HepG2 (cell line): ENCODE results near the gene HARS2. TPM values are rescaled to one million over a fixed set of nuclear protein-coding genes. Genes with fewer than 3 reads are reported as not detected.

Source experiments
- ATAC-seq: fragments of 200-7000 bp; cut with Tn5 transposase; 3 replicates; pipeline ENCODE4 v1.9.1; 2020; ENCODE audit warnings: mild to moderate bottlenecking, moderate library complexity
- BruUV-seq: library from RNA; stranded (reverse); fragments of 400-500 nt; replicated peaks from 2 replicates; lab custom pipeline; 2021; lab: Mats Ljungman, UMichigan
- CTCF ChIA-PET: fragments of 300-600 bp; formaldehyde crosslinking; extraction: SDS; loops from one replicate; lab custom pipeline; 2021; ENCODE audit warnings: low total read pairs, inconsistent platforms, low intra/inter-chr PET ratio; lab: Yijun Ruan, JAX
- POLR2A ChIA-PET: fragments of 350-600 bp; sonication (Branson Sonifier 250); formaldehyde crosslinking; loops from one replicate; lab custom pipeline; 2020; ENCODE audit warnings: antibody characterized with exemption, inconsistent platforms; lab: Yijun Ruan, JAX
- DNase-seq: peaks from one replicate; pipeline ENCODE4 v3.0.0-alpha.2; 2015; ENCODE audit warnings: low spot score
- FAIRE-seq: peaks from 3 replicates; lab custom pipeline; 2011; peaks lifted over from hg19 to GRCh38; lab: Jason Lieb, UNC
- H2AFZ ChIP-seq: one replicate; pipeline ENCODE4 v1.6.1; 2011; ENCODE audit warnings: low read length, inconsistent platforms
- H3K27ac ChIP-seq: fragments of 300-600 bp; 3 replicates; pipeline ENCODE4 v1.8.0; 2011; ENCODE audit warnings: mixed run types, mild to moderate bottlenecking, mixed read lengths, low read length, inconsistent platforms; ENCODE audit not compliant: insufficient read depth; ENCODE audit errors: extremely low read length
- H3K27me3 ChIP-seq, 2 experiments: fragments of 200-600 bp in 1 of 2; 2 replicates in 1 of 2; 3 replicates in 1 of 2; pipeline versions ENCODE4 v1.6.0 to v1.8.0; 2011; ENCODE audit warnings: low read length in 2 of 2, mild to moderate bottlenecking in 2 of 2, moderate library complexity in 2 of 2, inconsistent platforms in 1 of 2; ENCODE audit not compliant: insufficient read depth in 2 of 2, control insufficient read depth in 1 of 2
- H3K36me3 ChIP-seq, 2 experiments: fragments of 200-600 bp in 1 of 2; replicated peaks in 1 of 2; 2 replicates in 1 of 2; 3 replicates in 1 of 2; pipeline versions ENCODE4 v1.5.1 to v1.8.0; 2011; ENCODE audit warnings: low read length in 2 of 2, inconsistent platforms in 1 of 2; ENCODE audit not compliant: insufficient read depth in 2 of 2, control insufficient read depth in 1 of 2
- H3K4me1 ChIP-seq: 2 replicates; pipeline ENCODE4 v1.5.1; 2012; ENCODE audit warnings: low read length, inconsistent platforms; ENCODE audit not compliant: insufficient read depth
- H3K4me2 ChIP-seq: 2 replicates; pipeline ENCODE4 v1.6.0; 2011; ENCODE audit warnings: low read depth, low read length, inconsistent platforms
- H3K4me3 ChIP-seq, 3 experiments: fragments of 200-600 bp in 1 of 3; sonication (generic), shearing (Covaris generic) in 1 of 3; replicated peaks in 1 of 3; 2 replicates each; pipeline ENCODE4 v1.5.1; 2011 to 2016; ENCODE audit warnings: low read length in 3 of 3, inconsistent platforms in 2 of 3, low read depth in 2 of 3, mild to moderate bottlenecking in 2 of 3, control low read depth in 1 of 3, mixed read lengths in 1 of 3; ENCODE audit not compliant: insufficient read depth in 1 of 3
- H3K79me2 ChIP-seq: one replicate; pipeline ENCODE4 v1.6.1; 2011; ENCODE audit warnings: low read length, inconsistent platforms; ENCODE audit not compliant: insufficient read depth
- H3K9ac ChIP-seq: 2 replicates; pipeline ENCODE4 v1.6.0; 2011; ENCODE audit warnings: mild to moderate bottlenecking, low read depth, low read length, inconsistent platforms; ENCODE audit not compliant: insufficient read depth
- H3K9me3 ChIP-seq: 2 replicates; pipeline ENCODE4 v1.5.1; 2012; ENCODE audit warnings: mild to moderate bottlenecking, low read length
- H4K20me1 ChIP-seq: 2 replicates; pipeline ENCODE4 v1.6.0; 2011; ENCODE audit warnings: inconsistent platforms, mild to moderate bottlenecking, low read length, moderate library complexity; ENCODE audit not compliant: insufficient read depth
- CEBPB ChIP-seq: IDR thresholded peaks from 2 replicates; pipeline ENCODE4 v1.6.1; 2011; ENCODE audit warnings: low read depth, low read length, improper control_type of control experiment, borderline replicate concordance
- CREB3 ChIP-seq: sonication (generic); formaldehyde crosslinking; IDR thresholded peaks from 2 replicates; pipeline ENCODE4 v1.5.0; 2020; ENCODE audit warnings: missing genetic modification reagents
- FOXA1 ChIP-seq, 2 experiments: fragments of 450-650 bp in 1 of 2; sonication (generic) in 1 of 2; formaldehyde crosslinking in 1 of 2; IDR thresholded peaks; 2 replicates each; pipeline versions ENCODE4 v1.4.0 to v1.6.1; 2016 to 2020; ENCODE audit warnings: missing genetic modification reagents in 1 of 2
- HNF4A ChIP-seq: sonication (generic); formaldehyde crosslinking; IDR thresholded peaks from 2 replicates; pipeline ENCODE4 v1.4.0; 2020; ENCODE audit warnings: missing genetic modification reagents
- POGK ChIP-seq: sonication (generic); formaldehyde crosslinking; conservative IDR thresholded peaks from 2 replicates; pipeline ENCODE4 v1.8.0; 2022; ENCODE audit warnings: mild to moderate bottlenecking, moderate library complexity, missing genetic modification reagents
- RBM22 ChIP-seq: fragments of 200-400 bp; formaldehyde crosslinking; optimal IDR thresholded peaks from 2 replicates; pipeline ENCODE3; 2017; ENCODE audit warnings: mild to moderate bottlenecking, low read length, moderate library complexity
- SNAPC4 ChIP-seq: sonication (generic); formaldehyde crosslinking; IDR thresholded peaks from 2 replicates; pipeline ENCODE4 v1.4.0; 2020; ENCODE audit warnings: mild to moderate bottlenecking, missing genetic modification reagents
- SSRP1 ChIP-seq: IDR thresholded peaks from 2 replicates; pipeline ENCODE4 v1.6.1; 2016; ENCODE audit warnings: control low read depth
- ZNF207 ChIP-seq: fragments of 450-650 bp; IDR thresholded peaks from 2 replicates; pipeline ENCODE4 v1.6.1; 2016; ENCODE audit warnings: antibody characterized with exemption, borderline replicate concordance
- WGBS: methylation state at CpG from one replicate; pipeline ENCODE4 v1.1.6; 2017; ENCODE audit warnings: low lambda C conversion rate; 5-methylcytosine and 5-hydroxymethylcytosine counted together
- in situ Hi-C: cut with HindIII; loops from 2 replicates; pipeline ENCODE4 v1.10.0; 2017; ENCODE audit warnings: low pct_unique_long_range_greater_than_20kb; ENCODE audit not compliant: extremely low pct_ligation_motif_present
- intact Hi-C: fragments of 100-400 bp; cut with micrococcal nuclease; formaldehyde crosslinking; loops from one replicate; pipeline ENCODE4 v1.10.0; 2022; ENCODE audit not compliant: unreplicated experiment
- polyA plus RNA-seq, 8 experiments: library from polyadenylated mRNA; depleted of rRNA in 3 of 8; stranded (reverse) in 7 of 8; unstranded in 1 of 8; fragments of >200 nt; fragmentation: Illumina TruSeq in 4 of 8; extraction: Trizol in 4 of 8; gene quantifications; 2 replicates each; pipeline versions ENCODE4 v1.2.1 to v1.2.3, GENCODE V29; 2011 to 2016; ENCODE audit warnings: low read depth in 4 of 8, missing spikeins in 1 of 8, mixed read lengths in 1 of 8; ENCODE audit not compliant: insufficient read depth in 1 of 8
- total RNA-seq, 5 experiments: library from RNA; depleted of rRNA; stranded (reverse); fragments of >200 nt; fragmentation: Illumina TruSeq; extraction: Trizol; gene quantifications; 2 replicates each; pipeline ENCODE4 v1.2.3, GENCODE V29; 2016; ENCODE audit warnings: low read depth in 1 of 5
- TF ChIP-seq, protein P1 (sequence below): sonication (generic); formaldehyde crosslinking; IDR thresholded peaks from 2 replicates; pipeline ENCODE4 v1.4.0; 2020; ENCODE audit warnings: missing genetic modification reagents

Gene HARS2
- total and polyA plus RNA-seq, 2 of the 13 experiments (the other 11 are each of a cell fraction or from before 2014, with no cell fraction given): 17.9 to 25.8 TPM

- TF ChIP-seq POGK (CRISPR knock-in tag) (0 out of 2 replicates have a peak, but pooled peaks have one; percentile 7), CEBPB (peak; percentile 58; the same call in 1 of the 2 replicates), HNF4A (CRISPR knock-in tag) (peak; percentile 52), FOXA1 (IDR thresholded peaks at IDR 0.05) (no peak), FOXA1 (CRISPR knock-in tag; IDR thresholded peaks at IDR 0.05) (no peak)
These were observed 48.5 kb upstream of the HARS2 start (continued) for GRCh38 chr5:140642718-140643117.

- BruUV-seq: no TSS peak
- in situ Hi-C loops: no loop called here
- ATAC-seq: peak; percentile 31
- Histone ChIP-seq H3K4me1 (peaks cover 32% of the 10 kb centered on the region), H3K4me3 (peak overlapping the region; percentile 82 to 98 (median 95)), H3K79me2 (peaks cover 33% of the 10 kb centered on the region), H3K9me3 (no peaks in the 10 kb centered on the region), H4K20me1 (no peaks in the 10 kb centered on the region), H3K27me3 (no peaks in the 10 kb centered on the region; a peak in 2 of 5 replicates), H2AFZ (no peak overlapping the region), H3K4me2 (peak overlapping the region; percentile 90), H3K9ac (peak overlapping the region; percentile 78), H3K27ac (peak overlapping the region; percentile 69), H3K36me3 (peaks cover 10 to 48% of the 10 kb centered on the region in 2 experiments; a peak in 4 of 5 replicates)
- intact Hi-C loops: loop anchor here (2.0 to 10.0 kb wide), 3 partner anchors 44 to 242 kb away; partner anchors contain the start of genes ANKHD1, HARS1 and HARS2
- WGBS: under 1% methylated on average over 19 of the region's 27 CpGs
- no peak for DNase-seq
- POLR2A ChIA-PET: interaction anchor here (0.9 to 2.6 kb wide), 25 partner anchors 9 to 354 kb away, joined by 3 to 84 read pairs (median 6); partner anchors contain the start of genes ANKHD1, APBB3, CD14 and EIF4EBP3
- CTCF ChIA-PET: no interaction called here
- FAIRE-seq: no peak
- no peak for TF ChIP-seq ZNF207
- TF ChIP-seq SNAPC4 (CRISPR knock-in tag): no peak
- no peak for TF ChIP-seq CREB3 (CRISPR knock-in tag)
- peak; percentile 8 for TF ChIP-seq RBM22
- TF ChIP-seq, protein P1, sequence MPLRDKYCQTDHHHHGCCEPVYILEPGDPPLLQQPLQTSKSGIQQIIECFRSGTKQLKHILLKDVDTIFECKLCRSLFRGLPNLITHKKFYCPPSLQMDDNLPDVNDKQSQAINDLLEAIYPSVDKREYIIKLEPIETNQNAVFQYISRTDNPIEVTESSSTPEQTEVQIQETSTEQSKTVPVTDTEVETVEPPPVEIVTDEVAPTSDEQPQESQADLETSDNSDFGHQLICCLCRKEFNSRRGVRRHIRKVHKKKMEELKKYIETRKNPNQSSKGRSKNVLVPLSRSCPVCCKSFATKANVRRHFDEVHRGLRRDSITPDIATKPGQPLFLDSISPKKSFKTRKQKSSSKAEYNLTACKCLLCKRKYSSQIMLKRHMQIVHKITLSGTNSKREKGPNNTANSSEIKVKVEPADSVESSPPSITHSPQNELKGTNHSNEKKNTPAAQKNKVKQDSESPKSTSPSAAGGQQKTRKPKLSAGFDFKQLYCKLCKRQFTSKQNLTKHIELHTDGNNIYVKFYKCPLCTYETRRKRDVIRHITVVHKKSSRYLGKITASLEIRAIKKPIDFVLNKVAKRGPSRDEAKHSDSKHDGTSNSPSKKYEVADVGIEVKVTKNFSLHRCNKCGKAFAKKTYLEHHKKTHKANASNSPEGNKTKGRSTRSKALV (CRISPR knock-in tag): peak; percentile 19; the same call in 1 of the 2 replicates
- peak; percentile 95; the same call in 1 of the 2 replicates for TF ChIP-seq SSRP1 (CRISPR knock-in tag)
These were observed 44.2 kb upstream of the HARS2 start for GRCh38 chr5:140647042-140647419.
